ENCODE results near the gene SLC35F6. TPM values are rescaled to one million over a fixed set of nuclear protein-coding genes. Genes with fewer than 3 reads are reported as not detected.
A peak's percentile ranks its signal among the peaks of the same experiment; 100 is the strongest.

The SLC35F6 gene
- polyA plus RNA-seq, 2 of the 4 experiments (the other 2 are of a cell fraction) = 41.3 to 46.9 TPM

DNA sequence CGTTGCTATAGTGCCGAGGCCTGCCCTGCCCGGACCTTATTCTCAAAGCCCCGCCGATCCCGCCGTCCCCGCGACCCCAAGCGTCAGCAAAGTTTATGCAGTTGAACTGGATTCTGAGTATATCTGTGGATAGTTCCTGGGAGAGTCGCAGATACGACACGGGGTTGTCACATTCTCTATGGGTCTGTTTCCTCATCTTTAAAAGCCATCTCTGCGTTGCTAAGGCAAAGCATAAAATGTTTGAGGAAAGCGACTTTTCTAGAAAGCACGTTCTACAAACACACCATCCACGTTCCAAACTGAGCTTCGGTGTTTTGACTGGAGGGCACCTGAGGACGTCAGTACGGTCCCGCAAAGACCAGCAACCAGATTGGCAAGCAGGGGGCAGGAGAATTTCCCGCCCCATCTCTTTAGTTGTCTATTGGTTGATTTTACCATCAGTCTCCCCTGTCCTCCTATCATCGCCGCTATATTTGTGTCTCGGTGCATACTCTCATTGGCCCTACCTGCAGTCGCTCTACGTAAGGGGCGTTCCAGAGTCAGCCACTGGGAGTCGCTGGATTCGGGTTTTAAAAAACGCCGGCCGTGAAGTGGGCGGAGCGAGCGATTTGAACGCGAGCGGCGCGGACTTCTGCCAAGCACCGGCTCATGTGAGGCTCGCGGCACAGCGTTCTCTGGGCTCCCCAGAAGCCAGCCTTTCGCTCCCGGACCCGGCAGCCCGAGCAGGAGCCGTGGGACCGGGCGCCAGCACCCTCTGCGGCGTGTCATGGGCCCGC is 21.5 kb downstream of the SLC35F6 start, which contains the start of gene CENPA (continued):
- TF ChIP-seq RAD21 (conservative IDR thresholded peaks at IDR 0.05 in 1 of 2, IDR thresholded peaks at IDR 0.05 in 1 of 2) = peak in 1 of 2 experiments; percentile 2; a peak in 1 of 5 replicates
- peak; percentile 77; the same call in 1 of the 2 replicates for TF ChIP-seq TP53 (CRISPR knock-in tag; IDR thresholded peaks at IDR 0.05)
- no peak for TF ChIP-seq NFE2L2 (conservative IDR thresholded peaks at IDR 0.05; ENCODE audit: low read length)
- peak; percentile 52; the same call in 1 of the 2 replicates for TF ChIP-seq HOXB5 (CRISPR knock-in tag; IDR thresholded peaks at IDR 0.05)
- TF ChIP-seq POLR2A (IDR thresholded peaks at IDR 0.05; ENCODE audit: low read length) = peak; percentile 33; the same call in 1 of the 2 replicates
- TF ChIP-seq CHD4 (IDR thresholded peaks at IDR 0.05; ENCODE audit: borderline replicate concordance) = no peak
- no peak for TF ChIP-seq MYC (IDR thresholded peaks at IDR 0.05; ENCODE audit: borderline replicate concordance, low read length)
- TF ChIP-seq, protein P1, sequence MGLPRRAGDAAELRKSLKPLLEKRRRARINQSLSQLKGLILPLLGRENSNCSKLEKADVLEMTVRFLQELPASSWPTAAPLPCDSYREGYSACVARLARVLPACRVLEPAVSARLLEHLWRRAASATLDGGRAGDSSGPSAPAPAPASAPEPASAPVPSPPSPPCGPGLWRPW (IDR thresholded peaks at IDR 0.05) = no peak
- TF ChIP-seq, protein P2, sequence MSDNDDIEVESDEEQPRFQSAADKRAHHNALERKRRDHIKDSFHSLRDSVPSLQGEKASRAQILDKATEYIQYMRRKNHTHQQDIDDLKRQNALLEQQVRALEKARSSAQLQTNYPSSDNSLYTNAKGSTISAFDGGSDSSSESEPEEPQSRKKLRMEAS (IDR thresholded peaks at IDR 0.05) = peak; percentile 100
- TF ChIP-seq HOXB13 (CRISPR knock-in tag; IDR thresholded peaks at IDR 0.05; ENCODE audit: low read depth) = peak; percentile 57; the same call in 1 of the 2 replicates
- no peak for TF ChIP-seq CBX2 (IDR thresholded peaks at IDR 0.05; ENCODE audit: borderline replicate concordance, low read depth)
- no peak for TF ChIP-seq EP300 (IDR thresholded peaks at IDR 0.05)
- peak; percentile 73 for TF ChIP-seq CHD2 (IDR thresholded peaks at IDR 0.05; ENCODE audit: low read length, partially characterized antibody)

DNA sequence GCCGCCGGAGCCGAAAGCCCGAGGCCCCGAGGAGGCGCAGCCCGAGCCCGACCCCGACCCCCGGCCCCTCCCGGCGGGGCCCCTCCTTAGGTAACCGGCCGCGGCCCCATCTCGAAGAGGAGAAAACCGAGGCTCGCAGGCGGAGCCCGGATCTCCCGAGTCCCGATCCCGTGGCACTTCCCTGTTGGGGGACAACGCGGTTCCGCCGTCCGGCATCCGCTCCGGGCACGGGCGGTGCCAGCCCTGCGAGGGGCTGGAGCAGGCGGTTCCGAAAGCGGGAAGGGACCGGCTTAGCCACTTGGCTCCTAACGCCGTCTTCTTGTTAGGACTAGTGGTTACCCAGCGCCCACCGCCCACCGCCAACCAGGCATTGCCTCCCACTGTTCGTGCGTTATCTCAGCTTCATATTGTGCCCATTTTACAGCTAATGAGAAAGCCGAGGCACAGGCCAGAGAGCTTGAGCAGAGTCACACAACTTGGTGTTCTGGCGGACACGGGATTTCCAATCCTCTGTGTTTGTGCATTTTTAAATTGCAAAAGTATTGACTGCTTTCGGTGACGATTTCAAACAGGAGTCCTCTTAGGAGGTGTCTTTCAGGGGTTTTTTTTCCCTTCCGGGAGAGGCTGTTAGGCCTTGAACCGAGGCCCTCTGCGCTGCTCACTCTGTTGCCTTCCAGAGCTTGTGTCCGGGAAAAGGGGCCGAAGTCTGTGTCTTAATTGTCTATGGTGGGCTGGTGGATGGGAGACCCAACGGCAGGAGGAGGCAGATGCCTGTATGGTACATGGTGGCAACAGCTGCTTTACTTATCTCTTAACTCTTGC is 22.3 kb downstream of the SLC35F6 start:
- H3K9me3 ChIP-seq = peaks cover 7% of the 10 kb centered on the region; the same call in 2 of the 3 replicates
- ChIA-PET POLR2A (interaction anchor here (0.6 to 1.0 kb wide), 5 partner anchors 9 to 84 kb away, joined by 3 to 5 read pairs (median 4); no protein-coding TSS in a partner anchor), CTCF (interaction anchor here (0.7 to 2.3 kb wide), 9 partner anchors 11 to 284 kb away, joined by 3 to 10 read pairs (median 5); no protein-coding TSS in a partner anchor)
- H3K4me1 ChIP-seq = peaks cover 13% of the 10 kb centered on the region; the same call in 2 of the 3 replicates
- 3% methylated on average over 30 of the region's 55 CpGs for WGBS (ENCODE audit: missing lambda C conversion rate)
- DNase-seq (ENCODE audit: low read depth in 1 of 2, low spot score in 1 of 2) (peak in 1 of 2 experiments; percentile 47), ATAC-seq (peak; percentile 53 to 55), FAIRE-seq (no peak)
- peak overlapping the region; percentile 89 to 96 for H3K27ac ChIP-seq
- peak overlapping the region; percentile 90 for H3K4me2 ChIP-seq
- 0 out of 2 replicates have a peak, but pooled peaks have one; percentile 15 for TF ChIP-seq EHF (CRISPR knock-in tag; IDR thresholded peaks at IDR 0.05)
- no peak for TF ChIP-seq JUNB (IDR thresholded peaks at IDR 0.05)
- TF ChIP-seq HDAC2 (IDR thresholded peaks at IDR 0.05) = no peak
- TF ChIP-seq KDM1A (IDR thresholded peaks at IDR 0.05; ENCODE audit: low read depth) = no peak; the same call in 1 of the 2 replicates
- TF ChIP-seq, protein P3, sequence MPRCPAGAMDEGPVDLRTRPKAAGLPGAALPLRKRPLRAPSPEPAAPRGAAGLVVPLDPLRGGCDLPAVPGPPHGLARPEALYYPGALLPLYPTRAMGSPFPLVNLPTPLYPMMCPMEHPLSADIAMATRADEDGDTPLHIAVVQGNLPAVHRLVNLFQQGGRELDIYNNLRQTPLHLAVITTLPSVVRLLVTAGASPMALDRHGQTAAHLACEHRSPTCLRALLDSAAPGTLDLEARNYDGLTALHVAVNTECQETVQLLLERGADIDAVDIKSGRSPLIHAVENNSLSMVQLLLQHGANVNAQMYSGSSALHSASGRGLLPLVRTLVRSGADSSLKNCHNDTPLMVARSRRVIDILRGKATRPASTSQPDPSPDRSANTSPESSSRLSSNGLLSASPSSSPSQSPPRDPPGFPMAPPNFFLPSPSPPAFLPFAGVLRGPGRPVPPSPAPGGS (IDR thresholded peaks at IDR 0.05) = no peak
- TF ChIP-seq HOXA7 (CRISPR knock-in tag; IDR thresholded peaks at IDR 0.05) = peak; percentile 67; the same call in 1 of the 2 replicates
- TF ChIP-seq CEBPB (IDR thresholded peaks at IDR 0.05) = no peak
- TF ChIP-seq CHD4 (IDR thresholded peaks at IDR 0.05; ENCODE audit: borderline replicate concordance) = no peak
- TF ChIP-seq CBX2 (IDR thresholded peaks at IDR 0.05; ENCODE audit: borderline replicate concordance, low read depth) = no peak
- TF ChIP-seq, protein P4, sequence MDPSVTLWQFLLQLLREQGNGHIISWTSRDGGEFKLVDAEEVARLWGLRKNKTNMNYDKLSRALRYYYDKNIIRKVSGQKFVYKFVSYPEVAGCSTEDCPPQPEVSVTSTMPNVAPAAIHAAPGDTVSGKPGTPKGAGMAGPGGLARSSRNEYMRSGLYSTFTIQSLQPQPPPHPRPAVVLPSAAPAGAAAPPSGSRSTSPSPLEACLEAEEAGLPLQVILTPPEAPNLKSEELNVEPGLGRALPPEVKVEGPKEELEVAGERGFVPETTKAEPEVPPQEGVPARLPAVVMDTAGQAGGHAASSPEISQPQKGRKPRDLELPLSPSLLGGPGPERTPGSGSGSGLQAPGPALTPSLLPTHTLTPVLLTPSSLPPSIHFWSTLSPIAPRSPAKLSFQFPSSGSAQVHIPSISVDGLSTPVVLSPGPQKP (IDR thresholded peaks at IDR 0.05; ENCODE audit: low read depth, low read length) = no peak
- TF ChIP-seq KDM5A (IDR thresholded peaks at IDR 0.05) = peak; percentile 39; the same call in 1 of the 2 replicates
- TF ChIP-seq BHLHE40 (IDR thresholded peaks at IDR 0.05; ENCODE audit: low read depth, low read length) = no peak
- TF ChIP-seq POLR2AphosphoS2 (conservative IDR thresholded peaks at IDR 0.05; ENCODE audit: low read length) = no peak; the same call in 1 of the 2 replicates
- TF ChIP-seq PHF8 (IDR thresholded peaks at IDR 0.05; ENCODE audit: borderline replicate concordance, low read depth) = peak; percentile 38; the same call in 1 of the 2 replicates
- TF ChIP-seq ZC3H11A (IDR thresholded peaks at IDR 0.05) = no peak
- 0 out of 2 replicates have a peak, but pooled peaks have one; percentile 15 for TF ChIP-seq HOXB5 (CRISPR knock-in tag; IDR thresholded peaks at IDR 0.05)
- peak overlapping the region; percentile 94 for H3K4me3 ChIP-seq
